ENCODE measurements around the gene CCDC38. TPM values are rescaled to one million over a fixed set of nuclear protein-coding genes. Genes with fewer than 3 reads are reported as not detected.

CCDC38 gene
- total RNA-seq, 4 donors from 2014 or later, result not detected

- ATAC-seq (ENCODE audit: low FRiP score) (no peak), DNase-seq (ENCODE audit: low spot score) (no peak)
- TF ChIP-seq CTCF (IDR thresholded peaks at IDR 0.05), result no peak
Observed at GRCh38 chr12:95919110-95919509, 23.3 kb downstream of the CCDC38 start.

- no peak for DNase-seq (ENCODE audit: low spot score)
- peak in 1 of 3 donors; percentile 24 for TF ChIP-seq CTCF (IDR thresholded peaks at IDR 0.05)
- ATAC-seq (ENCODE audit: low FRiP score), result peak; percentile 32
Observed at GRCh38 chr12:95918194-95918993, 24.0 kb downstream of the CCDC38 start.

GRCh38 chr12:95909871-95910270 lies 32.5 kb downstream of the CCDC38 start:
- no peak for DNase-seq (ENCODE audit: low spot score)
- TF ChIP-seq CTCF (IDR thresholded peaks at IDR 0.05), result no peak
- no peak for ATAC-seq (ENCODE audit: low FRiP score)

- no peak for TF ChIP-seq CTCF (IDR thresholded peaks at IDR 0.05)
- DNase-seq (ENCODE audit: low spot score) (no peak), ATAC-seq (ENCODE audit: low FRiP score) (no peak)
Observed at GRCh38 chr12:95908573-95908972, 33.8 kb downstream of the CCDC38 start.

GRCh38 chr12:95898081-95898480 lies 44.3 kb downstream of the CCDC38 start:
- no peak for ATAC-seq (ENCODE audit: low FRiP score)
- no peak for DNase-seq (ENCODE audit: low spot score)

GRCh38 chr12:95896846-95897245 lies 45.6 kb downstream of the CCDC38 start:
- no peak for ATAC-seq (ENCODE audit: low FRiP score)
- DNase-seq (ENCODE audit: low spot score), result no peak
- no peak for TF ChIP-seq CTCF (IDR thresholded peaks at IDR 0.05)

More at GRCh38 chr12:95898081-95898480, 44.3 kb downstream of the CCDC38 start:
- no peak for TF ChIP-seq CTCF (IDR thresholded peaks at IDR 0.05)

GRCh38 chr12:95890958-95891357 lies 51.5 kb downstream of the CCDC38 start:
- no peak for ATAC-seq (ENCODE audit: low FRiP score)
- DNase-seq (ENCODE audit: low spot score), result no peak
- no peak for TF ChIP-seq CTCF (IDR thresholded peaks at IDR 0.05)

Measured in omental fat pad (tissue), 4 donors.